WTC11 (cell line): Measurements from ENCODE around the gene HS3ST3A1. TPM values are rescaled to one million over a fixed set of nuclear protein-coding genes. Genes with fewer than 3 reads are reported as not detected.

Experiments used
- ATAC-seq: fragments of 200-7000 bp; cut with Tn5 transposase; 2 replicates; pipeline ENCODE4 v1.10.0; 2021; ENCODE audit warnings: mild to moderate bottlenecking, moderate library complexity
- CTCF ChIA-PET: fragments of 300-600 bp; sonication (Branson Sonifier 250); formaldehyde crosslinking; loops from one replicate; lab custom pipeline; 2021; ENCODE audit warnings: antibody characterized with exemption; lab: Charles Lee
- POLR2A ChIA-PET: fragments of 350-600 bp; sonication (Branson Sonifier 250); formaldehyde crosslinking; loops from one replicate; lab custom pipeline; 2021; ENCODE audit warnings: antibody characterized with exemption; lab: Charles Lee
- DNase-seq: peaks from one replicate; pipeline ENCODE4 v3.0.0; 2021; ENCODE audit warnings: low spot score
- H3K27ac Mint-ChIP-seq: 2 replicates; pipeline ENCODE4 v1.8.0; 2021; ENCODE audit warnings: mixed read lengths
- H3K27me3 Mint-ChIP-seq: 2 replicates; pipeline ENCODE4 v1.8.0; 2021; ENCODE audit warnings: low read depth, mild to moderate bottlenecking, moderate library complexity, mixed read lengths
- H3K36me3 Mint-ChIP-seq: 2 replicates; pipeline ENCODE4 v1.8.0; 2021; ENCODE audit warnings: mixed read lengths
- H3K4me1 Mint-ChIP-seq: 2 replicates; pipeline ENCODE4 v1.8.0; 2022; ENCODE audit warnings: mixed read lengths
- H3K4me3 Mint-ChIP-seq: 2 replicates; pipeline ENCODE4 v1.8.0; 2021; ENCODE audit warnings: mild to moderate bottlenecking, moderate library complexity, mixed read lengths
- H3K9me3 Mint-ChIP-seq: 2 replicates; pipeline ENCODE4 v1.8.0; 2021; ENCODE audit warnings: mixed read lengths
- AFF4 ChIP-seq: sonication (generic); formaldehyde crosslinking; IDR thresholded peaks from 2 replicates; pipeline ENCODE4 v1.8.1; 2023; ENCODE audit warnings: mild to moderate bottlenecking, missing genetic modification reagents, borderline replicate concordance
- AR ChIP-seq: fragments of 250-450 bp; sonication (Bioruptor Pico); IDR thresholded peaks from 2 replicates; pipeline ENCODE4 v1.9.0; 2021; ENCODE audit warnings: mild to moderate bottlenecking
- ATF1 ChIP-seq: sonication (generic); formaldehyde crosslinking; IDR thresholded peaks from 2 replicates; pipeline ENCODE4 v1.8.1; 2023; ENCODE audit warnings: mild to moderate bottlenecking, moderate library complexity, missing genetic modification reagents
- CDX4 ChIP-seq: fragments of 250-450 bp; sonication (Bioruptor Pico); IDR thresholded peaks from 2 replicates; pipeline ENCODE4 v1.9.0; 2021; ENCODE audit warnings: moderate library complexity, mild to moderate bottlenecking, inconsistent platforms, borderline replicate concordance
- CTCF ChIP-seq: fragments of 200-600 bp; IDR thresholded peaks from 2 replicates; pipeline ENCODE4 v1.8.0; 2022; ENCODE audit warnings: antibody characterized with exemption
- EMX1 ChIP-seq: fragments of 250-450 bp; sonication (Bioruptor Pico); IDR thresholded peaks from 2 replicates; pipeline ENCODE4 v1.8.0; 2021; ENCODE audit warnings: mild to moderate bottlenecking
- FOXJ3 ChIP-seq: sonication (generic); formaldehyde crosslinking; IDR thresholded peaks from 2 replicates; pipeline ENCODE4 v1.9.0; 2021; ENCODE audit warnings: missing genetic modification reagents, mild to moderate bottlenecking, borderline replicate concordance
- FOXP1 ChIP-seq: sonication (generic); formaldehyde crosslinking; IDR thresholded peaks from 2 replicates; pipeline ENCODE4 v1.8.0; 2022; ENCODE audit warnings: missing genetic modification reagents, mild to moderate bottlenecking, moderate library complexity, borderline replicate concordance
- MLX ChIP-seq: sonication (generic); formaldehyde crosslinking; IDR thresholded peaks from 2 replicates; pipeline ENCODE4 v1.8.1; 2023; ENCODE audit warnings: mild to moderate bottlenecking, missing genetic modification reagents, moderate library complexity
- NFE2L1 ChIP-seq: sonication (generic); formaldehyde crosslinking; IDR thresholded peaks from 2 replicates; pipeline ENCODE4 v1.8.1; 2023; ENCODE audit warnings: missing genetic modification reagents
- NR1H2 ChIP-seq: sonication (generic); formaldehyde crosslinking; IDR thresholded peaks from 2 replicates; pipeline ENCODE4 v1.9.0; 2021; ENCODE audit warnings: mild to moderate bottlenecking, moderate library complexity, missing genetic modification reagents
- OVOL2 ChIP-seq: fragments of 250-450 bp; sonication (Bioruptor Pico); IDR thresholded peaks from 2 replicates; pipeline ENCODE4 v1.9.0; 2021; ENCODE audit warnings: mild to moderate bottlenecking, borderline replicate concordance
- SMAD3 ChIP-seq: sonication (generic); formaldehyde crosslinking; IDR thresholded peaks from 2 replicates; pipeline ENCODE4 v1.8.0; 2022; ENCODE audit warnings: missing genetic modification reagents, mild to moderate bottlenecking, borderline replicate concordance
- SMAD4 ChIP-seq: sonication (generic); formaldehyde crosslinking; IDR thresholded peaks from 2 replicates; pipeline ENCODE4 v1.8.0; 2022; ENCODE audit warnings: mild to moderate bottlenecking, missing genetic modification reagents
- SP1 ChIP-seq: sonication (generic); formaldehyde crosslinking; conservative IDR thresholded peaks from 2 replicates; pipeline ENCODE4 v1.8.1; 2022; ENCODE audit warnings: missing genetic modification reagents
- STAT6 ChIP-seq: sonication (generic); formaldehyde crosslinking; conservative IDR thresholded peaks from 2 replicates; pipeline ENCODE4 v1.8.1; 2023; ENCODE audit warnings: mild to moderate bottlenecking, low read depth, missing genetic modification reagents, moderate library complexity
- USF2 ChIP-seq: sonication (generic); formaldehyde crosslinking; IDR thresholded peaks from 2 replicates; pipeline ENCODE4 v1.8.1; 2023; ENCODE audit warnings: mild to moderate bottlenecking, missing genetic modification reagents, moderate library complexity
- ZBTB21 ChIP-seq: sonication (generic); formaldehyde crosslinking; IDR thresholded peaks from 2 replicates; pipeline ENCODE4 v1.8.1; 2023; ENCODE audit warnings: mild to moderate bottlenecking, missing genetic modification reagents, borderline replicate concordance
- ZMAT4 ChIP-seq: fragments of 250-450 bp; sonication (Bioruptor Pico); IDR thresholded peaks from 2 replicates; pipeline ENCODE4 v1.9.0; 2021; ENCODE audit warnings: mild to moderate bottlenecking
- ZNF396 ChIP-seq: fragments of 250-450 bp; sonication (Bioruptor Pico); IDR thresholded peaks from 2 replicates; pipeline ENCODE4 v1.8.0; 2021; ENCODE audit warnings: mild to moderate bottlenecking, moderate library complexity, borderline replicate concordance
- ZNF512 ChIP-seq: sonication (generic); formaldehyde crosslinking; IDR thresholded peaks from 2 replicates; pipeline ENCODE4 v1.8.1; 2022; ENCODE audit warnings: missing genetic modification reagents, borderline replicate concordance
- total RNA-seq: library from RNA; stranded (reverse); gene quantifications from 3 replicates; pipeline ENCODE4 v1.2.3, GENCODE V29; 2021

The HS3ST3A1 gene
- total RNA-seq, 1 experiment from 2014 or later = 9.7 TPM

- TF ChIP-seq AR (CRISPR knock-in tag) = no peak
- no peak for TF ChIP-seq EMX1 (CRISPR knock-in tag)
- TF ChIP-seq ATF1 = no peak
- TF ChIP-seq SP1 (CRISPR knock-in tag) = no peak
- TF ChIP-seq FOXP1 = no peak
- TF ChIP-seq, all 79 proteins: peak for 0
Measured at GRCh38 chr17:13545941-13546340, 55.8 kb downstream of the HS3ST3A1 start (continued).

- POLR2A ChIA-PET = no interaction called here
- Mint-ChIP-seq H3K4me3 (no peak overlapping the region), H3K9me3 (peaks cover 26% of the 10 kb centered on the region), H3K27me3 (no peaks in the 10 kb centered on the region; the same call in 1 of the 2 replicates), H3K36me3 (peaks cover 26% of the 10 kb centered on the region), H3K27ac (no peak overlapping the region), H3K4me1 (peaks cover 9% of the 10 kb centered on the region)
- CTCF ChIA-PET = no interaction called here
- ATAC-seq (no peak), DNase-seq (no peak)
- TF ChIP-seq ZBTB21 (CRISPR knock-in tag) (no peak), OVOL2 (CRISPR knock-in tag) (no peak), USF2 (CRISPR knock-in tag) (no peak), ZNF512 (CRISPR knock-in tag) (no peak), SMAD4 (CRISPR knock-in tag) (no peak), ZNF396 (CRISPR knock-in tag) (no peak), SP1 (CRISPR knock-in tag) (no peak), CDX4 (CRISPR knock-in tag) (no peak), ATF1 (no peak), NFE2L1 (no peak), MLX (CRISPR knock-in tag) (no peak), FOXJ3 (CRISPR knock-in tag) (no peak), ZMAT4 (CRISPR knock-in tag) (no peak), CTCF (no peak), SMAD3 (CRISPR knock-in tag) (no peak), NR1H2 (CRISPR knock-in tag) (no peak), AFF4 (CRISPR knock-in tag) (no peak), STAT6 (no peak)
Measured at GRCh38 chr17:13544765-13545164, 57.0 kb downstream of the HS3ST3A1 start.
